Naive thymus-derived CD4-positive, alpha-beta T cell (primary cell): Measurements from ENCODE around the gene CHI3L2. TPM values are rescaled to one million over a fixed set of nuclear protein-coding genes. Genes with fewer than 3 reads are reported as not detected.

Experiments
- ATAC-seq: fragments of 150-1000 bp; cut with Tn5 transposase; 2 replicates; pipeline ENCODE4 v1.10.0; 2021; ENCODE audit warnings: mild to moderate bottlenecking, moderate library complexity
- CTCF ChIA-PET: fragments of 350-600 bp; sonication (Branson Sonifier 250); formaldehyde crosslinking; loops from one replicate; lab custom pipeline; 2021; ENCODE audit warnings: antibody characterized with exemption; lab: Charles Lee
- POLR2A ChIA-PET: fragments of 350-600 bp; sonication (Branson Sonifier 250); formaldehyde crosslinking; loops from one replicate; lab custom pipeline; 2021; ENCODE audit warnings: antibody characterized with exemption, inconsistent platforms; lab: Charles Lee
- DNase-seq, 9 donors: peaks; one replicate each; pipeline versions ENCODE4 v3.0.0 to v3.0.0-alpha.2; 2020 to 2022; ENCODE audit warnings: mixed read lengths in 1 of 9
- H3K27ac ChIP-seq: one replicate; pipeline ENCODE4 v1.7.0; 2013; ENCODE audit warnings: mild to moderate bottlenecking, low read depth, low read length, moderate library complexity
- H3K27me3 ChIP-seq, 2 donors: one replicate each; pipeline ENCODE4 v1.7.0; 2013; ENCODE audit warnings: low read length in 2 of 2, mild to moderate bottlenecking in 2 of 2, moderate library complexity in 2 of 2; ENCODE audit not compliant: control insufficient read depth in 2 of 2, insufficient read depth in 2 of 2
- H3K36me3 ChIP-seq, 3 experiments: 1 replicate in 2 of 3; 2 replicates in 1 of 3; pipeline ENCODE4 v1.7.0; 2013; ENCODE audit warnings: low read length in 3 of 3, mild to moderate bottlenecking in 3 of 3, moderate library complexity in 1 of 3; ENCODE audit not compliant: insufficient read depth in 3 of 3, control insufficient read depth in 2 of 3
- H3K4me1 ChIP-seq, 2 donors: one replicate each; pipeline ENCODE4 v1.7.0; 2013; ENCODE audit warnings: low read length in 2 of 2, mild to moderate bottlenecking in 2 of 2, moderate library complexity in 1 of 2; ENCODE audit not compliant: control insufficient read depth in 2 of 2, insufficient read depth in 2 of 2
- H3K4me3 ChIP-seq: 2 replicates; pipeline ENCODE4 v1.7.0; 2013; ENCODE audit warnings: mild to moderate bottlenecking, low read length
- H3K9me3 ChIP-seq, 3 experiments: 1 replicate in 2 of 3; 2 replicates in 1 of 3; pipeline ENCODE4 v1.7.0; 2013; ENCODE audit warnings: low read length in 3 of 3; ENCODE audit not compliant: control insufficient read depth in 2 of 3
- H3K27ac Mint-ChIP-seq, 9 donors: one replicate each; pipeline ENCODE4 v1.8.0; 2020 to 2022; ENCODE audit warnings: mixed read lengths in 9 of 9, mild to moderate bottlenecking in 8 of 9, moderate library complexity in 5 of 9, inconsistent platforms in 2 of 9
- H3K27me3 Mint-ChIP-seq, 5 donors: one replicate each; pipeline ENCODE4 v1.8.0; 2021 to 2022; ENCODE audit warnings: mixed read lengths in 5 of 5, mild to moderate bottlenecking in 1 of 5
- H3K36me3 Mint-ChIP-seq, 5 donors: one replicate each; pipeline ENCODE4 v1.8.0; 2020 to 2022; ENCODE audit warnings: mixed read lengths in 5 of 5, mild to moderate bottlenecking in 3 of 5, inconsistent platforms in 1 of 5
- H3K4me1 Mint-ChIP-seq, 7 donors: one replicate each; pipeline ENCODE4 v1.8.0; 2020 to 2022; ENCODE audit warnings: mixed read lengths in 7 of 7, mild to moderate bottlenecking in 3 of 7, inconsistent platforms in 1 of 7
- H3K4me3 Mint-ChIP-seq, 10 donors: one replicate each; pipeline ENCODE4 v1.8.0; 2020 to 2022; ENCODE audit warnings: mild to moderate bottlenecking in 10 of 10, mixed read lengths in 10 of 10, moderate library complexity in 6 of 10, inconsistent platforms in 2 of 10
- H3K9me3 Mint-ChIP-seq, 11 donors: one replicate each; pipeline ENCODE4 v1.8.0; 2020 to 2022; ENCODE audit warnings: mixed read lengths in 11 of 11, mild to moderate bottlenecking in 4 of 11, inconsistent platforms in 1 of 11, moderate library complexity in 1 of 11
- intact Hi-C, 2 donors: fragments of 100-400 bp; cut with micrococcal nuclease; formaldehyde crosslinking; loops; one replicate each; pipeline ENCODE4 v1.15.1; 2023
- polyA plus RNA-seq, 2 donors: library from polyadenylated mRNA; unstranded; fragments of 300-500 nt; fragmentation: Illumina TruSeq; gene quantifications; one replicate each; pipeline ENCODE4 v1.2.3, GENCODE V29; 2021
- total RNA-seq, 6 experiments: library from RNA in 5 of 6; stranded (reverse) in 5 of 6; gene quantifications; 1 replicate in 5 of 6; 2 replicates in 1 of 6; pipeline ENCODE4 v1.2.3 and lab custom pipeline; 2021 to 2026

The CHI3L2 gene
- total and polyA plus RNA-seq, 7 experiments from 2014 or later = 7.0 to 136 (median 29.1) TPM

DNA sequence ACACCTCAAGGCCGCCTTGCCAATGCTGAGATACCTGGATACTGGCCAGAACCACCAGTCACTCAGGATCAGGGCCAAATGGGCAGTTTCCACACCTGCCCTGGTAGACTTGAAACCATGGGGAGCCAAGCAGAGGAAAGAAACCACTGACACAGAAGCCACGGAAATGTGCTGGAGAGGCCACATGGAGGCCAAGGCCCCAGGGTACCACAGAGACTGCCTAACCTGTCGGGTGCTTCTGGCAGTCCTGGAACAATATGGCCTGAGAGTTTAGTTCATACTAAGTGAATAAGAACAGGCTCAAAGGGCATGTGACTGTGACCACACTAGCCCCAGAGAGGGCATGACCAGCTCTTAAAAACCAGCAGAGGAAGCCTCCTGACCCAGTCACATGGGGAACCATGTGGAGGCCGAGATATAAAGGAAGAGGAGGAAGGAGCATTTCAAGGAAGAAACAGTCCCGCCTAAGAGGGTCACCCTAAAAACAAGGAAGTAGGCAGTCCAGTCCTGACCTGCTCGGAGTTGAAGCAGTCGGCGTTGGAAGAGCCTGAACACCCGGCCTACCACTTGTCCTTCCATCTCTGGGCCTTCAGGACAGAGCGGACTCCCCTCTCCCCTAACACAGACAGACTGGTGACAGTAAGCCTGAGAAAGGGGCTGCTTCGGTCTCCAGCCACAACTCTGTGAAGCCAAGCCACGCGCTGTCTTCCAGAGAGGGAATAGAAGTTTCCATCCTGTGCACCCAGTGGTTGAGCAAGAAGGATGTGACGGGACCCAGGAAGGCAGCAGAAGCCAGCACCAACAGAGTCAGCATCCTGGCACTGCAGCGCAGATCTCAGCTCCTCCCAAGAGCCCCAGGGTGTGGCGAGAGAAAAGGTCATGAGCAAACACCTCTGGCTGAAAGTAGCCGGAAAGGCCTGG, 27.4 kb upstream of the CHI3L2 start, which contains the start of gene DENND2D:
DENND2D (minus strand) TSS at position 766 of the 921 bp plus-strand sequence; CDS start at position 579, 187 bp downstream.
- POLR2A ChIA-PET = interaction anchor here (0.6 to 26.6 kb wide), 14 partner anchors 7 to 326 kb away, joined by 3 to 1128 read pairs (median 6); partner anchors contain the start of genes CEPT1, CHI3L2 and DRAM2
- Mint-ChIP-seq H3K36me3 (peaks cover 20 to 59% (median 48%) of the 10 kb centered on the region in 5 donors), H3K4me1 (peaks cover 28 to 68% (median 54%) of the 10 kb centered on the region in 7 donors)

GRCh38 chr1:111200802-111201161, 26.7 kb upstream of the CHI3L2 start:
- DNase-seq (no peak), ATAC-seq (no peak)
- intact Hi-C loops = loop anchor here (1.0 to 10.0 kb wide), 11 partner anchors 16 to 863 kb away; partner anchors contain the start of genes CD53 (in 1 of the 2), DDX20 (in 1 of the 2), INKA2 (in 1 of the 2) and KCNA3 (in 1 of the 2)
- peaks cover 41 to 49% of the 10 kb centered on the region in 2 donors for H3K4me1 ChIP-seq
- Mint-ChIP-seq H3K27ac (peak overlapping the region; percentile 92 to 99 (median 96)), H3K36me3 (peaks cover 18 to 52% (median 41%) of the 10 kb centered on the region in 5 donors), H3K9me3 (no peaks in the 10 kb centered on the region), H3K27me3 (no peaks in the 10 kb centered on the region), H3K4me3 (peak overlapping the region; percentile 90 to 100 (median 99)), H3K4me1 (peaks cover 31 to 68% (median 54%) of the 10 kb centered on the region in 7 donors)
- no peaks in the 10 kb centered on the region for H3K9me3 ChIP-seq
- no peaks in the 10 kb centered on the region for H3K27me3 ChIP-seq
- CTCF ChIA-PET = interaction anchor here (0.9 to 15.0 kb wide), 4 partner anchors 9 to 170 kb away, joined by 4 to 341 read pairs (median 4); partner anchors contain the start of gene CHI3L2
- H3K36me3 ChIP-seq = peaks cover 16 to 47% (median 24%) of the 10 kb centered on the region in 3 experiments
- POLR2A ChIA-PET = interaction anchor here (1.0 to 26.6 kb wide), 6 partner anchors 9 to 121 kb away, joined by 3 to 1128 read pairs (median 10); partner anchors contain the start of gene CHI3L2
- H3K27ac ChIP-seq = peak overlapping the region; percentile 90
- H3K4me3 ChIP-seq = peak overlapping the region; percentile 84

More for the DNA sequence above, 27.4 kb upstream of the CHI3L2 start, which contains the start of gene DENND2D:
- no peaks in the 10 kb centered on the region for H3K9me3 ChIP-seq
- H3K4me1 ChIP-seq = peaks cover 41 to 55% of the 10 kb centered on the region in 2 donors
- Mint-ChIP-seq H3K4me3 (peak within 1 kb of the TSS; percentile 90 to 100 (median 99)), H3K27me3 (no peaks in the 10 kb centered on the region), H3K9me3 (peaks cover 0 to 2% (median 0%) of the 10 kb centered on the region in 11 donors), H3K27ac (peak within 1 kb of the TSS; percentile 92 to 99 (median 96))
- H3K4me3 ChIP-seq = peak within 1 kb of the TSS; percentile 84
- CTCF ChIA-PET = interaction anchor here (0.6 to 15.0 kb wide), 7 partner anchors 9 to 370 kb away, joined by 4 to 341 read pairs (median 5); partner anchors contain the start of gene CHI3L2
- intact Hi-C loops = loop anchor here (1.0 to 10.0 kb wide), 15 partner anchors 9 to 863 kb away; partner anchors contain the start of genes CD53 (in 1 of the 2), CEPT1 (in 1 of the 2), DDX20 (in 1 of the 2) and DRAM2 (in 1 of the 2)
- H3K27ac ChIP-seq = peak within 1 kb of the TSS; percentile 90
- DNase-seq (peak in 7 of 9 donors; percentile 46 to 59 (median 53)), ATAC-seq (peak; percentile 39)
- peaks cover 16 to 54% (median 30%) of the 10 kb centered on the region in 3 experiments for H3K36me3 ChIP-seq
- no peaks in the 10 kb centered on the region for H3K27me3 ChIP-seq

DNA sequence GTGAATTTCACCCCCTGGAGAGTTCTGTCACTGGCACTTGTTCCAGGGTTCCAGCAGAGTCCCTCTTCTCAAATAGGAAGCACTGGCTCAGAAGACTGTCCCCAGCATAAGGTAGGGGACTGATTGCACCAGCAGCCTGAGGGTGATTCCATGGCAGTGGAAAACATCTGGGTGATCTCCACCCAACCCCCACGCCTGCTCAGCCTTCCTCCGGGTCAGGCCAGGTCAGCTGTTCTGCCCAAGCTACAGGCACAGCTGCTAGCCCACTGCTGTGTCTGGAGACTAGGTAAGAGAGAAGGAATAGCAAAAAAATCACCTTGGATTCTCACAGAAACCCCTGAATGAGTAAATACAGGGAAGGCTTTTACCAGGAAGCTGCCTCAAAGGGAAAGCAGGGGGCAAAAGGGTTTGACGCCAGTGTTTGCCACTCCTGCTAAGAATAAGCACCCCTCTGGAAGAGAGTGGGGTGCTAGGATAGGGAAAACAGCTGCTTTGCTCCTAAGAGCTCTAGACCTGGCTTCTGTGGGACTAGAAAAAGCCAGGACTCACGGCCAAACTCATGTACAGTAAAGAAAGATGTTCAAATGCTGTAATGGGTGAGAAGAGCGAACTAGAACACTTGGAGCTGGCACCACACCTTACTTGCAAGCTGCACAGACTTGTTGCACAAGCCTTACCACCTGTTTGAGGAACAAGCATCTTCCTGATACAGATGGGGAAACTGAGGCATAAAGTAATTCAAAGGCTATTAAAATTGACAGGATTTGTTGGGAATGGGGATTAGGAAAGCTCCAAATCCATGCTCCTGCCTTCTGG, 26.0 kb upstream of the CHI3L2 start:
- Histone ChIP-seq H3K4me3 (peak overlapping the region; percentile 84), H3K27me3 (no peaks in the 10 kb centered on the region), H3K36me3 (peaks cover 16 to 40% (median 17%) of the 10 kb centered on the region in 3 experiments), H3K27ac (peak overlapping the region; percentile 90), H3K4me1 (peaks cover 36 to 42% of the 10 kb centered on the region in 2 donors), H3K9me3 (no peaks in the 10 kb centered on the region)
- H3K4me3 Mint-ChIP-seq = peak overlapping the region; percentile 90 to 100 (median 99)
- peak overlapping the region; percentile 92 to 99 (median 96) for H3K27ac Mint-ChIP-seq
- peaks cover 14 to 45% (median 34%) of the 10 kb centered on the region in 5 donors for H3K36me3 Mint-ChIP-seq
- POLR2A ChIA-PET = interaction anchor here (1.0 to 26.6 kb wide), 6 partner anchors 13 to 132 kb away, joined by 3 to 1128 read pairs (median 6); partner anchors contain the start of gene CHI3L2
- DNase-seq (no peak), ATAC-seq (no peak)
- H3K9me3 Mint-ChIP-seq = peaks cover 0 to 4% (median 0%) of the 10 kb centered on the region in 11 donors
- peaks cover 31 to 67% (median 54%) of the 10 kb centered on the region in 7 donors for H3K4me1 Mint-ChIP-seq
- CTCF ChIA-PET = interaction anchor here (0.8 to 15.0 kb wide), 6 partner anchors 10 to 240 kb away, joined by 3 to 341 read pairs (median 4); partner anchors contain the start of gene CHI3L2
- intact Hi-C loops = loop anchor here (2.0 to 10.0 kb wide), 10 partner anchors 146 to 864 kb away; partner anchors contain the start of genes ATP5PB (in 1 of the 2), CD53 (in 1 of the 2), DDX20 (in 1 of the 2) and INKA2 (in 1 of the 2)
- no peaks in the 10 kb centered on the region for H3K27me3 Mint-ChIP-seq

GRCh38 chr1:111202366-111202706, 25.2 kb upstream of the CHI3L2 start:
- POLR2A ChIA-PET = interaction anchor here (1.3 to 26.6 kb wide), 4 partner anchors 14 to 131 kb away, joined by 6 to 1128 read pairs (median 128); partner anchors contain the start of gene CHI3L2
- peaks cover 8 to 37% (median 26%) of the 10 kb centered on the region in 5 donors for H3K36me3 Mint-ChIP-seq

More at GRCh38 chr1:111202366-111202706, 25.2 kb upstream of the CHI3L2 start:
- Histone ChIP-seq H3K27me3 (no peaks in the 10 kb centered on the region), H3K27ac (peak overlapping the region; percentile 90), H3K9me3 (no peaks in the 10 kb centered on the region), H3K4me1 (peaks cover 32 to 33% of the 10 kb centered on the region in 2 donors), H3K36me3 (peaks cover 8 to 32% (median 10%) of the 10 kb centered on the region in 3 experiments), H3K4me3 (peak overlapping the region; percentile 84)
- DNase-seq (no peak), ATAC-seq (no peak)
- Mint-ChIP-seq H3K4me1 (peaks cover 23 to 66% (median 53%) of the 10 kb centered on the region in 7 donors), H3K27ac (peak overlapping the region; percentile 91 to 99 (median 96)), H3K27me3 (no peaks in the 10 kb centered on the region), H3K4me3 (peak overlapping the region; percentile 90 to 100 (median 99)), H3K9me3 (peaks cover 0 to 4% (median 0%) of the 10 kb centered on the region in 11 donors)
- CTCF ChIA-PET = interaction anchor here (0.6 to 15.0 kb wide), 7 partner anchors 9 to 239 kb away, joined by 3 to 341 read pairs (median 3); partner anchors contain the start of gene CHI3L2
- intact Hi-C loops = loop anchor here (2.0 to 10.0 kb wide), 10 partner anchors 145 to 865 kb away; partner anchors contain the start of genes ATP5PB (in 1 of the 2), CD53 (in 1 of the 2), DDX20 (in 1 of the 2) and INKA2 (in 1 of the 2)
